H1 (cell line): ENCODE data around the gene NFE2L2. TPM values are rescaled to one million over a fixed set of nuclear protein-coding genes. Genes with fewer than 3 reads are reported as not detected.

Experiments
- ASH2L ChIP-seq: fragments of 200-600, 300-600 bp; sonication (generic); IDR thresholded peaks from one replicate; pipeline ENCODE4 v1.7.1; 2017; ENCODE audit warnings: low read length
- BACH1 ChIP-seq: IDR thresholded peaks from 2 replicates; pipeline ENCODE4 v1.6.1; 2012; ENCODE audit warnings: low read length, improper control_type of control experiment
- CTBP2 ChIP-seq: IDR thresholded peaks from 2 replicates; pipeline ENCODE4 v1.7.0; 2011; ENCODE audit warnings: borderline replicate concordance, mild to moderate bottlenecking, moderate library complexity, mixed read lengths, low read length; ENCODE audit not compliant: insufficient read depth, insufficient read length
- MAFK ChIP-seq: IDR thresholded peaks from 2 replicates; pipeline ENCODE4 v1.6.1; 2012; ENCODE audit warnings: low read depth, mild to moderate bottlenecking, improper control_type of control experiment, low read length
- POLR2A ChIP-seq, 2 experiments: IDR thresholded peaks; 1 replicate in 1 of 2; 2 replicates in 1 of 2; pipeline ENCODE4 v1.6.1; 2011; ENCODE audit warnings: low read depth in 2 of 2, low read length in 2 of 2, mild to moderate bottlenecking in 2 of 2; ENCODE audit errors: control extremely low read depth in 1 of 2
- RNF2 ChIP-seq: fragments of 200-900, 300-1000 bp; sonication (generic); IDR thresholded peaks from 2 replicates; pipeline ENCODE4 v1.7.1; 2016; ENCODE audit warnings: borderline replicate concordance, low read depth, mild to moderate bottlenecking, antibody characterized with exemption, low read length; ENCODE audit not compliant: poor library complexity, severe bottlenecking; ENCODE audit errors: missing control alignments
- TBP ChIP-seq: IDR thresholded peaks from 2 replicates; pipeline ENCODE4 v1.6.1; 2011; ENCODE audit warnings: low read depth, low read length, improper control_type of control experiment
- TEAD4 ChIP-seq: IDR thresholded peaks from 2 replicates; pipeline ENCODE4 v1.6.1; 2012; ENCODE audit warnings: low read depth, low read length, inconsistent platforms, mixed read lengths
- YY1 ChIP-seq: IDR thresholded peaks from 2 replicates; pipeline ENCODE4 v1.6.1; 2011; ENCODE audit warnings: low read depth, mild to moderate bottlenecking, low read length
- polyA plus RNA-seq, 7 experiments: library from polyadenylated mRNA; depleted of rRNA in 3 of 7; stranded (reverse) in 5 of 7; unstranded in 2 of 7; fragments of >200 nt in 5 of 7; fragments of 200-250 nt in 2 of 7; gene quantifications; 1 replicate in 5 of 7; 2 replicates in 1 of 7; 4 replicates in 1 of 7; pipeline versions ENCODE4 v1.2.1 to v1.2.3, GENCODE V29; 2011 to 2013; ENCODE audit warnings: missing spikeins in 2 of 7, mixed read lengths in 2 of 7
- total RNA-seq: library from RNA; stranded (reverse); fragmentation: NEBNext Ultra II Directional; extraction: Animal tissue kit (Norgen Biotek cat#: 25700); gene quantifications from 2 replicates; pipeline ENCODE4 v1.2.1, GENCODE V29; 2021

NFE2L2 gene
- total and polyA plus RNA-seq, 2 of the 8 experiments (the other 6 are each of a cell fraction or from before 2014, with no cell fraction given) = 33.2 to 34.5 TPM

DNA sequence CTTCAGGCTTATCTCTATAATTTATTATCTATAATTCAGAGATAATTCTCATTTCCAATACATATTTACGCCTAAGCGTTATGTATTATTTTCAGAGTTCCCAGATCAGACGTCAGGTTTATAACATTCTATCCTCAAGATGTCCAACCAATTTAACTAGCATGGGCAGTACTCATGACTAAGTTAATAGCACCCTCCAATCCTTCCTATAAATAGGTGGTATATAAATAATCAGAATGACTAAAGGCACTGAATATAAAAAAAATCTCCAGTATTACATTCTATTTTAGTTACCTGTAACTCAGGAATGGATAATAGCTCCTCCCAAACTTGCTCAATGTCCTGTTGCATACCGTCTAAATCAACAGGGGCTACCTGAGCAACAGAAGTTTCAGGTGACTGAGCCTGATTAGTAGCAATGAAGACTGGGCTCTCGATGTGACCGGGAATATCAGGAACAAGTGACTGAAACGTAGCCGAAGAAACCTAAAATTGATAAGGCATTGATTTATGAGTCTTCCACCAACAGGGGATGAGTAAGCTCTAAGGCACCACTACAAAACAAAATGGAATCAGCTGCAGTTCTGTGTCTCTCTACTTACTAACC, 32.3 kb downstream of the NFE2L2 start (continued):
- no peak for TF ChIP-seq TEAD4
- TF ChIP-seq YY1 = no peak
- TF ChIP-seq CTBP2 = no peak
- TF ChIP-seq BACH1 = no peak
- no peak for TF ChIP-seq TBP
- no peak for TF ChIP-seq ASH2L
- TF ChIP-seq POLR2A (IDR thresholded peaks at IDR 0.05; ENCODE audit: control extremely low read depth in 1 of 2, low read depth in 2 of 2, low read length in 2 of 2) = no peak
- TF ChIP-seq RNF2 = no peak
- TF ChIP-seq MAFK = no peak
